PC-3 (cell line): ENCODE results near the gene ATOH8. TPM values are rescaled to one million over a fixed set of nuclear protein-coding genes. Genes with fewer than 3 reads are reported as not detected.

Experiments used
- ATAC-seq: fragments of 200-7000 bp; cut with Tn5 transposase; 2 replicates; pipeline ENCODE4 v1.9.1; 2020; ENCODE audit warnings: mild to moderate bottlenecking, moderate library complexity
- BruUV-seq: library from RNA; stranded (reverse); fragments of 400-500 nt; replicated peaks from 2 replicates; lab custom pipeline; 2021; lab: Mats Ljungman, UMichigan
- CTCF ChIA-PET: fragments of 300-600 bp; sonication (Branson Sonifier 250); formaldehyde crosslinking; loops from one replicate; lab custom pipeline; 2022; ENCODE audit warnings: antibody characterized with exemption; lab: Charles Lee
- POLR2A ChIA-PET: fragments of 300-600 bp; sonication (Branson Sonifier 250); formaldehyde crosslinking; loops from one replicate; lab custom pipeline; 2022; ENCODE audit warnings: antibody characterized with exemption; ENCODE audit not compliant: unreplicated experiment; lab: Charles Lee
- DNase-seq: peaks from one replicate; pipeline ENCODE4 v3.0.0-alpha.2; 2015
- H2AFZ ChIP-seq: fragments of 300-600 bp; sonication (generic); 2 replicates; pipeline ENCODE4 v1.6.0; 2016; ENCODE audit warnings: antibody characterized with exemption, low read length
- H3F3A ChIP-seq: fragments of 300-600 bp; sonication (generic); one replicate; pipeline ENCODE4 v1.6.0; 2017; ENCODE audit warnings: antibody characterized with exemption, low read length, control low read depth, mild to moderate bottlenecking; ENCODE audit not compliant: unreplicated experiment
- H3K27ac ChIP-seq: fragments of 300-600 bp; sonication (generic); 2 replicates; pipeline ENCODE4 v1.5.1; 2016; ENCODE audit warnings: mild to moderate bottlenecking, low read length
- H3K27me3 ChIP-seq: fragments of 300-600 bp; sonication (generic); 2 replicates; pipeline ENCODE4 v1.6.1; 2016; ENCODE audit warnings: low read length, mixed read lengths
- H3K36me3 ChIP-seq: fragments of 300-600 bp; sonication (generic); 2 replicates; pipeline ENCODE4 v1.6.1; 2016; ENCODE audit warnings: low read depth, mixed run types, low read length, mixed read lengths
- H3K4me1 ChIP-seq: fragments of 300-600 bp; sonication (generic); 2 replicates; pipeline ENCODE4 v1.5.1; 2016; ENCODE audit warnings: low read length; ENCODE audit not compliant: insufficient read depth
- H3K4me2 ChIP-seq: fragments of 300-600 bp; sonication (generic); 2 replicates; pipeline ENCODE4 v1.6.0; 2016; ENCODE audit warnings: low read length
- H3K4me3 ChIP-seq: fragments of 300-600 bp; sonication (generic); 2 replicates; pipeline ENCODE4 v1.5.1; 2016; ENCODE audit warnings: mild to moderate bottlenecking, low read length, mixed read lengths
- H3K79me2 ChIP-seq: fragments of 300-600 bp; sonication (generic); 2 replicates; pipeline ENCODE4 v1.6.1; 2017; ENCODE audit warnings: low read length, mixed read lengths
- H3K9ac ChIP-seq: fragments of 300-600 bp; sonication (generic); 2 replicates; pipeline ENCODE4 v1.6.0; 2016; ENCODE audit warnings: mild to moderate bottlenecking, low read length
- H3K9me2 ChIP-seq: fragments of 300-600 bp; sonication (generic); replicated peaks from 2 replicates; pipeline ENCODE4 v1.6.1; 2016; ENCODE audit warnings: mixed run types, low read length, mixed read lengths
- H3K9me3 ChIP-seq: fragments of 300-600 bp; sonication (generic); 2 replicates; pipeline ENCODE4 v1.6.1; 2016; ENCODE audit warnings: low read length, mixed read lengths
- H4K20me1 ChIP-seq: fragments of 300-600 bp; sonication (generic); 2 replicates; pipeline ENCODE4 v1.6.1; 2016; ENCODE audit warnings: low read length, mixed read lengths
- EZH2 ChIP-seq: fragments of 300-600 bp; sonication (generic); IDR thresholded peaks from one replicate; pipeline ENCODE4 v1.6.1; 2017; ENCODE audit warnings: antibody characterized with exemption, mild to moderate bottlenecking, low read length; ENCODE audit not compliant: unreplicated experiment
- EZH2phosphoT487 ChIP-seq: fragments of 300-600 bp; sonication (generic); IDR thresholded peaks from 2 replicates; pipeline ENCODE4 v1.6.1; 2018; ENCODE audit warnings: mild to moderate bottlenecking, antibody characterized with exemption, low read length, borderline replicate concordance
- intact Hi-C: fragments of 100-400 bp; cut with micrococcal nuclease; formaldehyde crosslinking; loops from 2 replicates; pipeline ENCODE4 v1.9.0; 2023
- total RNA-seq: library from RNA; depleted of rRNA; stranded (reverse); fragments of >200 nt; gene quantifications from 2 replicates; pipeline ENCODE4 v1.2.3, GENCODE V29; 2014
- TF ChIP-seq, protein P1 (sequence below): fragments of 300-600 bp; sonication (generic); conservative IDR thresholded peaks from 2 replicates; pipeline ENCODE4 v1.5.1; 2017; ENCODE audit warnings: antibody characterized with exemption, low read depth, mild to moderate bottlenecking, low read length

Gene ATOH8
- total RNA-seq, 1 experiment from 2014 or later = 0.04 TPM

- H2AFZ ChIP-seq = no peak overlapping the region
- CTCF ChIA-PET = no interaction called here
- TF ChIP-seq EZH2 (no peak), EZH2phosphoT487 (no peak)
- TF ChIP-seq, protein P1, sequence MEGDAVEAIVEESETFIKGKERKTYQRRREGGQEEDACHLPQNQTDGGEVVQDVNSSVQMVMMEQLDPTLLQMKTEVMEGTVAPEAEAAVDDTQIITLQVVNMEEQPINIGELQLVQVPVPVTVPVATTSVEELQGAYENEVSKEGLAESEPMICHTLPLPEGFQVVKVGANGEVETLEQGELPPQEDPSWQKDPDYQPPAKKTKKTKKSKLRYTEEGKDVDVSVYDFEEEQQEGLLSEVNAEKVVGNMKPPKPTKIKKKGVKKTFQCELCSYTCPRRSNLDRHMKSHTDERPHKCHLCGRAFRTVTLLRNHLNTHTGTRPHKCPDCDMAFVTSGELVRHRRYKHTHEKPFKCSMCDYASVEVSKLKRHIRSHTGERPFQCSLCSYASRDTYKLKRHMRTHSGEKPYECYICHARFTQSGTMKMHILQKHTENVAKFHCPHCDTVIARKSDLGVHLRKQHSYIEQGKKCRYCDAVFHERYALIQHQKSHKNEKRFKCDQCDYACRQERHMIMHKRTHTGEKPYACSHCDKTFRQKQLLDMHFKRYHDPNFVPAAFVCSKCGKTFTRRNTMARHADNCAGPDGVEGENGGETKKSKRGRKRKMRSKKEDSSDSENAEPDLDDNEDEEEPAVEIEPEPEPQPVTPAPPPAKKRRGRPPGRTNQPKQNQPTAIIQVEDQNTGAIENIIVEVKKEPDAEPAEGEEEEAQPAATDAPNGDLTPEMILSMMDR = no peak
- H3K9me2 ChIP-seq = no peaks in the 10 kb centered on the region
- no TSS peak for BruUV-seq
- no peaks in the 10 kb centered on the region for H3K36me3 ChIP-seq
- no peaks in the 10 kb centered on the region for H3K79me2 ChIP-seq
- POLR2A ChIA-PET = no interaction called here
- H3K27ac ChIP-seq = no peak overlapping the region
- H3K4me2 ChIP-seq = no peak overlapping the region
- no peaks in the 10 kb centered on the region for H4K20me1 ChIP-seq
- H3K4me3 ChIP-seq = no peak overlapping the region
- DNase-seq (no peak), ATAC-seq (no peak)
- intact Hi-C loops = no loop called here
- peaks cover 8% of the 10 kb centered on the region for H3K27me3 ChIP-seq
- no peaks in the 10 kb centered on the region for H3K4me1 ChIP-seq
- no peaks in the 10 kb centered on the region for H3F3A ChIP-seq
- H3K9me3 ChIP-seq = no peaks in the 10 kb centered on the region
- H3K9ac ChIP-seq = no peak overlapping the region
Measured at GRCh38 chr2:85760371-85760770, 6.6 kb downstream of the ATOH8 start.

GRCh38 chr2:85760872-85761271 lies 7.1 kb downstream of the ATOH8 start:
- CTCF ChIA-PET = no interaction called here
- no peak for DNase-seq
- Histone ChIP-seq H3K36me3 (no peaks in the 10 kb centered on the region), H2AFZ (no peak overlapping the region), H3K4me3 (no peak overlapping the region), H3K79me2 (no peaks in the 10 kb centered on the region), H4K20me1 (no peaks in the 10 kb centered on the region), H3K27me3 (peaks cover 4% of the 10 kb centered on the region), H3K4me2 (no peak overlapping the region), H3K9me3 (no peaks in the 10 kb centered on the region), H3K9ac (no peak overlapping the region), H3F3A (no peaks in the 10 kb centered on the region), H3K9me2 (no peaks in the 10 kb centered on the region), H3K27ac (no peak overlapping the region), H3K4me1 (no peaks in the 10 kb centered on the region)
- TF ChIP-seq EZH2phosphoT487 = no peak
- TF ChIP-seq, protein P1 = no peak
- TF ChIP-seq EZH2 = no peak
- intact Hi-C loops = no loop called here
- no peak for ATAC-seq
- no TSS peak for BruUV-seq
- POLR2A ChIA-PET = no interaction called here

DNA sequence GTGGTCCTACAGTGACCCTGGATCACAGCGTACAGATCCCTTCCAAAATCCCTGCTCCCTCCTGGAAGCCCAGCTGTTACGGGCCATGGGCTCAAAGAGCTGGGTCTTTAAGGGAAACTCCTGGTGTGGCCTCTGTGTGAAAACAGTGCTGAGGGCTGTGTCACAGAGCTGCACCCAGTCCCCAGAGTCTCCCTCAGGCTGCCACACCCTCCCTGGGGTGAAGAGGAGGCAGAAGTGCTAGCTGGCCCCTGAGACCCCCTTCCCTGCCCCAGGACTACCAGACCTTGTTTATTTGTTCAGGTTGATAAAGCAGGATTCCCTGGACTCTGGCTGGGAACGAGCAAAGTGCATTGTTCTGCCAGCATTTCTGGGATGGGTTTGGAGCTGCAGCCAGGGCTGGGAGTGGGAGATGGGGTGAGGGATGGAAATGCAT lies 7.7 kb downstream of the ATOH8 start:
- no peak for ATAC-seq
- peaks cover 4% of the 10 kb centered on the region for H3K27me3 ChIP-seq
- DNase-seq = no peak
- no peaks in the 10 kb centered on the region for H3F3A ChIP-seq
- H3K4me2 ChIP-seq = no peak overlapping the region
- ChIA-PET POLR2A (no interaction called here), CTCF (no interaction called here)
- intact Hi-C loops = no loop called here
- H3K79me2 ChIP-seq = no peaks in the 10 kb centered on the region
- H3K9me3 ChIP-seq = no peaks in the 10 kb centered on the region
- no peaks in the 10 kb centered on the region for H4K20me1 ChIP-seq
- no TSS peak for BruUV-seq
- H3K4me3 ChIP-seq = no peak overlapping the region
- H3K27ac ChIP-seq = no peak overlapping the region
- no peaks in the 10 kb centered on the region for H3K9me2 ChIP-seq
- no peak overlapping the region for H2AFZ ChIP-seq
- H3K9ac ChIP-seq = no peak overlapping the region
- no peaks in the 10 kb centered on the region for H3K36me3 ChIP-seq
- no peaks in the 10 kb centered on the region for H3K4me1 ChIP-seq
- no peak for TF ChIP-seq EZH2phosphoT487
- TF ChIP-seq, protein P1 = no peak
- TF ChIP-seq EZH2 = no peak
